ENCODE data around the gene MTARC1. TPM values are rescaled to one million over a fixed set of nuclear protein-coding genes. Genes with fewer than 3 reads are reported as not detected.

The MTARC1 gene
- total RNA-seq, 4 donors from 2014 or later, result 4.2 to 6.6 (median 5.1) TPM

DNA sequence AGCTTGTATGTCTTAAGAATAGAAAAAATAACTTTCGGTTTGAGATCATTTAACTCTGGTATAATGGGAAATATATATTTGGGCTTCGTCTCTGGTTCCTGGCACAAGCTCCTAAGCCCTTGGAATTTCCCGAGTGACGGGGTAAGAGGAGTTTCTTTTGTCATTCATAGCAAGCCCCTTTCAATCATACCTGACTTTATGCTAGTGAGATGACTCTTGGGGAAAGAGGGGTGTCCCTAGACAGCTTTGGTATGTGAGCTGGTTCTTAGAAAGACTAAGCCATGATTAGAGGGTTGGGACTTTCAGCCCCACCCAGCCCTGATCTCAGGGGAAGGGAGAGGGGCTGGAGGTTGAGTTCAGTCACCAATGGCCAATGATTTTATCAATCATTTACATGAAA is 13.9 kb upstream of the MTARC1 start:
- Histone ChIP-seq H3K4me1 (peaks cover 10 to 14% (median 11%) of the 10 kb centered on the region in 4 donors), H3K27ac (replicated peaks in 1 of 4) (no peak overlapping the region), H3K9me3 (no peaks in the 10 kb centered on the region), H3K4me3 (no peak overlapping the region), H3K27me3 (no peaks in the 10 kb centered on the region), H3K36me3 (peaks cover 5 to 69% (median 56%) of the 10 kb centered on the region in 4 donors)
- TF ChIP-seq POLR2AphosphoS5 (IDR thresholded peaks at IDR 0.05), result no peak
- no peak for TF ChIP-seq POLR2A (IDR thresholded peaks at IDR 0.05; ENCODE audit: low read depth)
- TF ChIP-seq EP300 (IDR thresholded peaks at IDR 0.05), result no peak
- TF ChIP-seq, protein P1, sequence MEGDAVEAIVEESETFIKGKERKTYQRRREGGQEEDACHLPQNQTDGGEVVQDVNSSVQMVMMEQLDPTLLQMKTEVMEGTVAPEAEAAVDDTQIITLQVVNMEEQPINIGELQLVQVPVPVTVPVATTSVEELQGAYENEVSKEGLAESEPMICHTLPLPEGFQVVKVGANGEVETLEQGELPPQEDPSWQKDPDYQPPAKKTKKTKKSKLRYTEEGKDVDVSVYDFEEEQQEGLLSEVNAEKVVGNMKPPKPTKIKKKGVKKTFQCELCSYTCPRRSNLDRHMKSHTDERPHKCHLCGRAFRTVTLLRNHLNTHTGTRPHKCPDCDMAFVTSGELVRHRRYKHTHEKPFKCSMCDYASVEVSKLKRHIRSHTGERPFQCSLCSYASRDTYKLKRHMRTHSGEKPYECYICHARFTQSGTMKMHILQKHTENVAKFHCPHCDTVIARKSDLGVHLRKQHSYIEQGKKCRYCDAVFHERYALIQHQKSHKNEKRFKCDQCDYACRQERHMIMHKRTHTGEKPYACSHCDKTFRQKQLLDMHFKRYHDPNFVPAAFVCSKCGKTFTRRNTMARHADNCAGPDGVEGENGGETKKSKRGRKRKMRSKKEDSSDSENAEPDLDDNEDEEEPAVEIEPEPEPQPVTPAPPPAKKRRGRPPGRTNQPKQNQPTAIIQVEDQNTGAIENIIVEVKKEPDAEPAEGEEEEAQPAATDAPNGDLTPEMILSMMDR (IDR thresholded peaks at IDR 0.05), result no peak
- intact Hi-C loops (cut with DNase I), result no loop called here
- DNase-seq (ENCODE audit: extremely low spot score), result no peak
- 83% methylated on average over 4 of the region's 4 CpGs for WGBS

DNA sequence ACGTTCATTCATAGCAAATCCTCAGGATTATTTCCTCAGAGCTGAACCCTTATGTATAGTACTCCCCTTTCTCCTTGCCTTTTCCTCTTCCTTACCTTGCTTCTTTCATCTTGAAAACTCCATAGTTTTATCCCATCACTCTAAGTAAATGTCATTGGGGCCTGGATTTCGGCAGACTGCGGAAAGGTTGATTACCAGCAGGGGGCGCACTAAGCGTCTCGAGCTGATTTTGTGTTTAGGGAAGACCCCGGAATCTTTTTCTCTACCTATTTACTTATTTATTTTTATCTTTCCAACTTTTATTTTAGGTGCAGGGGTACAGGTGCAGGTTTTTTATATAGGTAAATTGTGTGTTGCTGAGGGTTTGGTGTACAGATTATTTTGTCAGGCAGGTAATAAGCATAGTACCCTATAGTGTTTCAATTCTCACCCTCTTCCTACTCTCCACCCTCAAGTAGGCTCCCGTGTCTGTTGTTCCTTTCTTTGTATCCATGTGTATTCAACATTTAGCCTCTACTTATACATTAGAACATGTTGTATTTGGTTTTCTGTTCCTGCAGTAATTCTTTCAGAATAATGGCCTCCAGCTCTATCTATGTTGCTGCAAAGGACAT is 11.4 kb upstream of the MTARC1 start:
- TF ChIP-seq EP300 (IDR thresholded peaks at IDR 0.05) (no peak), POLR2A (IDR thresholded peaks at IDR 0.05; ENCODE audit: low read depth) (no peak), POLR2AphosphoS5 (IDR thresholded peaks at IDR 0.05) (no peak)
- TF ChIP-seq, protein P1 (IDR thresholded peaks at IDR 0.05), result peak; percentile 69 to 82 (median 81)
- intact Hi-C loops (cut with DNase I), result loop anchor here (5.0 kb wide), 1 partner anchor 83 kb away; the partner anchor contains the start of gene C1orf115

DNA sequence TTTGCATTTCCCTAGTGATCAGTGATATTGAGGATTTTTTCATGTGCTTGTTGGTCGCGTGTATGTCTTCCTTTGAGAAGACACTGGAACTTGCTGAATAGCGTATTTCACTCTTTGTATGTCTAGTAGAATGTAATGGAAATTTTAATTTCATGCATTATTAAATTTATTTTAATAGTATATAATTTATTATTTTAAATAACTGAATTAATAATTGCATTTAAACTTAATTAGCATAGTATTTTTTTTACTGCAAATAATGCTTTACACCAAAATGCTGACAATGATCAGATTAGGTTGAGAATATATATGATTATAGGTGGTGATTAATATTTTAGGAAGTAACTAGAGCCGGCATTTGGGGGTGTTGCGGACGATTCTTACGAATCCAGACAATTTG is 10.5 kb upstream of the MTARC1 start:
- 90% methylated on average over 7 of the region's 7 CpGs for WGBS
- no peak for DNase-seq (ENCODE audit: extremely low spot score)
- H3K4me1 ChIP-seq, result peaks cover 3 to 8% (median 6%) of the 10 kb centered on the region in 4 donors
- TF ChIP-seq POLR2A (IDR thresholded peaks at IDR 0.05; ENCODE audit: low read depth) (no peak), POLR2AphosphoS5 (IDR thresholded peaks at IDR 0.05) (no peak), EP300 (IDR thresholded peaks at IDR 0.05) (no peak)
- TF ChIP-seq, protein P1 (IDR thresholded peaks at IDR 0.05), result no peak
- H3K27me3 ChIP-seq, result no peaks in the 10 kb centered on the region
- no peaks in the 10 kb centered on the region for H3K9me3 ChIP-seq
- intact Hi-C loops (cut with DNase I), result loop anchor here (5.0 kb wide), 1 partner anchor 84 kb away; the partner anchor contains the start of gene C1orf115
- H3K36me3 ChIP-seq, result peaks cover 0 to 65% (median 41%) of the 10 kb centered on the region in 4 donors
- H3K4me3 ChIP-seq, result no peak overlapping the region
- no peak overlapping the region for H3K27ac ChIP-seq (replicated peaks in 1 of 4)

More for the DNA sequence above, 11.4 kb upstream of the MTARC1 start:
- WGBS, result 37% methylated on average over 8 of the region's 8 CpGs
- peaks cover 5 to 9% (median 7%) of the 10 kb centered on the region in 4 donors for H3K4me1 ChIP-seq
- no peaks in the 10 kb centered on the region for H3K27me3 ChIP-seq
- no peak overlapping the region for H3K27ac ChIP-seq (replicated peaks in 1 of 4)
- no peaks in the 10 kb centered on the region for H3K9me3 ChIP-seq
- no peak for DNase-seq (ENCODE audit: extremely low spot score)
- no peak overlapping the region for H3K4me3 ChIP-seq
- H3K36me3 ChIP-seq, result peaks cover 3 to 72% (median 46%) of the 10 kb centered on the region in 4 donors

DNA sequence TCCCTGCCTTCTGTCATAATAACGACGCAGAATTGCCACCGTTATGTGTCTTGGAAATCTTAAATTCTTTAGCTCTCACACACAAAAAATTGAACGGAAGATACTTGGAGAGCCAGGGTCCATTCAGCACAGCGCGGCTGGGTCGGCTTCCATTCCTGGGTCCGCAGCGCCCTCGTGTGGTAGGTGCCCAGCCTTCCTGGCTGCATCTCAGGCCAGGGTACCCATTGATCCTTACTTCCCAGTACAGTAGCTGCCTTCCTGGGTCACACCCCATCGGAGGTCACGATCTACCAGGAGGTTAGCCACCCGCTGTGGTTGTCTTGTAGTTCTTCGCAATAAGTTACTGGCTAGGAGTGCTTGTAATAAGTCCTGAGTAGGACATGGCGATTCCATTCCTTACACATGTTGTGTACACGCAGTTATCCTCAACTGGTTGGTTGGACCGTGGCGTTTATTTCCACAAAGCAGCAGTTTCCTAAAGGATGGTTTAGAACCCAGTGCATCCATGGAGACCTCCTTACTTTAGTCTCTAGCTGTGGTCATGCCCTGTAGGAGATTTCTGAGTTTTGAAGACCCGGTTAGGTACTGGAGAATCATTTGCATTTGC is 9.9 kb upstream of the MTARC1 start:
- Histone ChIP-seq H3K27me3 (no peaks in the 10 kb centered on the region), H3K4me1 (peaks cover 3 to 8% (median 6%) of the 10 kb centered on the region in 4 donors), H3K36me3 (peaks cover 0 to 63% (median 42%) of the 10 kb centered on the region in 4 donors), H3K27ac (replicated peaks in 1 of 4) (no peak overlapping the region), H3K9me3 (no peaks in the 10 kb centered on the region), H3K4me3 (no peak overlapping the region)
- WGBS, result 30% methylated on average over 18 of the region's 19 CpGs
- TF ChIP-seq, protein P1 (IDR thresholded peaks at IDR 0.05), result peak; percentile 82 to 93 (median 91)
- no peak for TF ChIP-seq POLR2A (IDR thresholded peaks at IDR 0.05; ENCODE audit: low read depth)
- peak in 1 of 2 donors; percentile 35 for TF ChIP-seq POLR2AphosphoS5 (IDR thresholded peaks at IDR 0.05)
- DNase-seq (ENCODE audit: extremely low spot score), result peak; percentile 95
- intact Hi-C loops (cut with DNase I), result loop anchor here (5.0 kb wide), 1 partner anchor 85 kb away; the partner anchor contains the start of gene C1orf115

Data from esophagus muscularis mucosa (tissue), 4 donors.